GM12873 (cell line): Measurements from ENCODE around the gene TTC7B.

ENCODE experiments used
- TF ChIP-seq, protein P1 (sequence below): IDR thresholded peaks from 2 replicates; pipeline ENCODE4 v1.5.1; 2012; ENCODE audit warnings: low read depth, mild to moderate bottlenecking, moderate library complexity, low read length, control low read depth; ENCODE audit not compliant: insufficient read depth; ENCODE audit errors: missing control alignments

The TTC7B gene

GRCh38 chr14:90521084-90521929 lies 294.9 kb downstream of the TTC7B start:
- TF ChIP-seq, protein P1, sequence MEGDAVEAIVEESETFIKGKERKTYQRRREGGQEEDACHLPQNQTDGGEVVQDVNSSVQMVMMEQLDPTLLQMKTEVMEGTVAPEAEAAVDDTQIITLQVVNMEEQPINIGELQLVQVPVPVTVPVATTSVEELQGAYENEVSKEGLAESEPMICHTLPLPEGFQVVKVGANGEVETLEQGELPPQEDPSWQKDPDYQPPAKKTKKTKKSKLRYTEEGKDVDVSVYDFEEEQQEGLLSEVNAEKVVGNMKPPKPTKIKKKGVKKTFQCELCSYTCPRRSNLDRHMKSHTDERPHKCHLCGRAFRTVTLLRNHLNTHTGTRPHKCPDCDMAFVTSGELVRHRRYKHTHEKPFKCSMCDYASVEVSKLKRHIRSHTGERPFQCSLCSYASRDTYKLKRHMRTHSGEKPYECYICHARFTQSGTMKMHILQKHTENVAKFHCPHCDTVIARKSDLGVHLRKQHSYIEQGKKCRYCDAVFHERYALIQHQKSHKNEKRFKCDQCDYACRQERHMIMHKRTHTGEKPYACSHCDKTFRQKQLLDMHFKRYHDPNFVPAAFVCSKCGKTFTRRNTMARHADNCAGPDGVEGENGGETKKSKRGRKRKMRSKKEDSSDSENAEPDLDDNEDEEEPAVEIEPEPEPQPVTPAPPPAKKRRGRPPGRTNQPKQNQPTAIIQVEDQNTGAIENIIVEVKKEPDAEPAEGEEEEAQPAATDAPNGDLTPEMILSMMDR, result no peak

DNA sequence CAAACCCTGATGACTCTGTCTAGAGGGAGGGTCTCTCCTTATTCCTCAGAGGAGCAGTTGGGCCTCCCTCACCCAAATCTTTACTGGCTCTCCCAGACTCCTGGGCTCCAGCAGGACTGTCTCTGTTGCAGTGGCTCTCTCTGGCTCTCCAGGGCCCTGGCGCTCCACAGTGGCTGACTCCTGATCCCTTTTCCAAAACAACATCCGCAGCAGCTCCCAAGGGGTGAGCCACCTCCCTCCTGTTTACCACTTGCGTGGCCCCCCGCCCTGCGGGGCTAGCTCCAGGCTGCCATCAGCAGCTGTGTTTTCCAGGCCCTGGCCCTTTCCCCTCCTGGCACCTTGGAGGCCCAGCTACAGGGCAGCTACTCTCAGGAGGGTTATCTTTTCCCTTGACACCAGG lies 295.9 kb downstream of the TTC7B start:
- TF ChIP-seq, protein P1, result no peak

GRCh38 chr14:90519262-90519920 lies 296.8 kb downstream of the TTC7B start:
- TF ChIP-seq, protein P1, result no peak

GRCh38 chr14:90518941-90519256 lies 297.3 kb downstream of the TTC7B start:
- TF ChIP-seq, protein P1, result peak; percentile 77

DNA sequence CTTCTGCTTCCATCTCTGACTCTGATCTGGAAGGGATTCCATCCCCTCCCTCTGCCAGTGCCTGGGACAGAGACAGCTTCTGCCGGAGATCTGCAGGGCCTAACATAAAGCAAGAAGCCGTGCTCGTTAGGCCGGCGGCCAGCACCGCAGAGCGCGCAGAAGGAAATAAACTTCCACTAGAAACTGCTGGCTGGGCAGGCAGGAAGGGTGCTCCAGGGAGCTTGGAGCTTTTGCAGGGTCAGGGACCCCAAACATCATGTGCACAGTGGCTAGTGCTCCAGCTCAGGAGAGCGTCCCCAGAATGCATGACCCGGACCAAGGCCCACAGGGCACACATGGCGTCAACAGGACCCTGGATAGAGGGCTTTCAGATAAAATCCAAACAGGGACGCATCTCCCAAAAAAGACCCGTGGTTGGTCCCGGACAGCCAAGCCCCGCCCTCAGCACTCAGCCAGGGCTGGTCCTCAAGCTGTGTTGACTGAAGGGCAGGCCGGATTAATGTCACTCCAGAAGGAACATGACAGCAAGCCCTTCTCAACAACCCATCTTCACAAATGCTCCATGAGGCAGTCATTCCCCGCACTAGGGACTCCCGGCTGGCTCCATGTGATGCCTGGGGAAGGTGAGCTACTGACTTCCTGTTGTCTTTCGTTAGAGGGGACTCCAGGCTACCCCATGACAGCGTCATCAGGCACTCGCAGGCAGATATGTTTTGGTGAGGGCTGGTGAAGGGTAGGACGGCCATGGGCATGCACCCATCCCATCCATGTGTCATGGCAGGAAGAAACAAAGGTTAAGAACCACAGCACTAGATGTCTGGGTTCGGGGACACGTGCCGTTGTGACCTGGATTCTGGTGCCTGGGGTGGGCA lies 297.9 kb downstream of the TTC7B start:
- TF ChIP-seq, protein P1, result no peak

DNA sequence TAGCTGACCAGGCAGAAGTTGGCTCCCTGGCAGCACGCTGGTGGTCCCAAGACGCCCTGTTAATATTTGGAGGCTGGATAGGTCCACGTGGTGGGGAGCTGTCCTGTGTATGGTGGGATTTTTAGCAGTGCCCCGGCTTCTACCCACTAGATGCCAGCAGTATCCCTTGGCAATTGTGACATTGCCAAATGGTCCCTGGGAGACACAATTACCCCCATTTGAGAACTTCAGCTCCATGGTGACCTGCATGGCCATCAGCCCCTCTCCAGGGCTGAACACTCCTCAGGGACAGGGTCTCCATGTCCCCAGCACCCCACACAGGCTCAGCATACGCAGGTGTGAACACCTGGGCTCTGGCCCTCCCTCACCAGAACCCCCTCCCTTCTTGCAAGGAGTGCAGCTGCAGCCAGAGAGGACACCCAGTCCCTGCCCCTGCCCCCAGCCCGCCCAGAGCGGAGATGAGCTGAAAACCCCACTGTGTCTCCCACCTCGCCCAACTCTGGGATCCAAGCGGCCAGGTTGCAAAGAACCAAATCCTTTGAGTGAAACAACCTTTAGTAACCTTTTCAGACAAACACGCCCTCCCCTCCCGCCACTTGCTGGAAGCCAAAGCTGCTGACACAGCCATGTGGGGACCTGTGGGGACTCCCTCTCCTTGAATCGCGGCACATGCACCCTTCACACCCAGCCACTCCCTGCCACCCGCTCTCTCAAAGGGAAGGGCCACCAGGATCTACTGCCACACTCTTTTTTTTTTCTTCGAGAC lies 299.0 kb downstream of the TTC7B start:
- TF ChIP-seq, protein P1, result no peak
